Activated naive CD8-positive, alpha-beta T cell treated with anti-CD3 and anti-CD28 coated beads, Interleukin-2, amount 50 U/mL, for 16 hours (primary cell): ENCODE data around the gene FANCC.
"Not testable (repeated sequence)": the region's sequence is repeated elsewhere in the genome, so short reads cannot be mapped to it uniquely, and the experiment has no call there.

Experiments used
- DNase-seq: peaks from one replicate; pipeline ENCODE4 v3.0.0-alpha.2; 2020; ENCODE audit warnings: low read depth, low spot score

FANCC gene

DNA sequence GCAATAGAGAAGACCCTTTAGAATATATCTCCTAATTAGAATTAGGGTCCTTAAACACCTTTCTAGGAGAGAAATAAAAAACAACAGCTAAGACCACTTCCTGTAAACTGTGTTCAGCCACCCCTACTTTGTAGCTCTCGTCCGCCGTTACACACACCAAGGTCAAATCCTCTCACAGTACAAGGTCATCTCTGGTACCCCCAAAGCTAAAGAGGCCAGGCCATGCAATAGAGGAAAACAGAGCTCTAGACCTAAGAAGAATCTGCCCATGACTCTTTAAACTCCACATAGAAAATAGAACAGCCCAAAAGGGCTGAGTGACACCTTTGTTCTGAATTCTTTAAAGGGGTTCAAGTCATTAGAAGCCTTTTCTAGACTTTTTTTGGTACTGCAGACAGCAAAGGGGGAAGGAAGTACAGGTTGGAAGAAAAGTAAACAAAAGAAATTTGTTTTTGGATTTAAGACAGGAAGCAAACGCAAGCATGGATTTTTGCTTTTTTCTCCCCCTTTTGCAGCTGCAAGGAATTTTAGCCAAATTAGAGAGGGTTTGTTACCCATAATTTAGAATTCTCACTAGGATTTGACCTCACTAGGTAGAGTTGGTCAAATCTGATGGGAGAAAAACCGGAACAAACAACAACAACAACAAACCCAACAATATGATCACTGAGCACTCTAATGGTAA lies 13.4 kb upstream of the FANCC start:
- no peak for DNase-seq

DNA sequence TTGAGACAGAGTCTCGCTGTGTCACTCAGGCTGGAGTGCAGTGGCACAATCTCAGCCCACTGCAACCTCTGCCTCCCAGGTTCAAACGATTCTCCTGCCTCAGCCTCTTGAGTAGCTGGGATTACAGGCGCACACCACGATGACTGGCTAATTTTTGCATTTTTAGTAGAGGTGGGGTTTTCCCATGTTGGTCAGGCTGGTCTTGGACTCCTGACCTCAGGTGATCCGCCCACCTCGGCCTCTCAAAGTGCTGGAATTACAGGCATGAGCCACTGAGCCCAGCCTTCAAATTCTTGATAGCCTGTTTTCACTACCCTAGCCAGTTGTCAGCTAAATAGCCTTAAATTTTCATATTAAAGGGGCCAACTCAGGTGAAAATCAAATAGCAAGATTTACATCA lies 11.6 kb upstream of the FANCC start:
- not testable (repeated sequence) for DNase-seq

DNA sequence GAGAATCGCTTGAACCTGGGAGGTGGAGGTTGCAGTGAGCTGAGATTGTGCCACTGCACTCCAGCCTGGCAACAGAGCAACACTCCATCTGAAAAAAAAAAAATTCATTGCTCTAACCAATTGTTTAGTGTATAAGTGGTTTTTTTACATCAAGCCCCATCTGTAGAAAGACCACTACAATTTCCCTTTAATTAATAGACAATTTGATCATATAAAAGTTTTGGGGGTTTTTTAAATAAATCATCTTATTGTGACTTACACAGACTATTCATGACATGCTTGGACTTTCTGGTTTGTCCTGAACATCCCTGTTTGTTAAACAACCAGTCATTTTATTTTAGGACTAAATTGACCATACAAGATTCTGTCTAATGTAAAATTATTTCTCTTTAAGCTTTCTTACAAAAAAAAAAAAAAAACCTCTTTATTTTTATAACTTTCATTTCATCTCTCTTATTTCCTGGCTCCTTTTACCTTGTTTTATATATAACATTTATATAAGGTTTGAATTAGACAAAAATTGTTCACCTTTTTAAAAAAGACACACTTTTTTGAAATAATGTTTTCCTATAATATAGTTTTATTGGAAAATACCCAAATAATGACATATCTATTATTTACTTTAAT lies 9.8 kb upstream of the FANCC start:
- no peak for DNase-seq

DNA sequence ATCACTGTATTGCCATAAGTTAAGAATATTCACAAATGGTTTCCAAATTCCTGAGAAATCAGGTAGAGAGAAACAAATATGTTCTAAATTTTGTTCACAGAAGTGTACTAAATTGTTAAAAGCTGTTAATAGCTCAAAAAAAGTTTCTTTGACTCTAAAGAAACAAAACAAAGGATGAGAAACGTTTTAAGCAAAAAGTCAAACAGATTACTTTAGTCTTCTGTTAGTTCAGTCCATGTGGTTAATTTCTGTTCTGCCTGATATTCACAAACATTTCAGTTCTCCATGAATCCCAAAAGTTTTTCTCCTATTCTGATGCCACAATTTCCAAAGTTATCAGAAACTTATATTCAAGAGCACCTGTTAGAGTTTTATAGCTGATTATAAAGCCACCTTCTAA lies 7.7 kb upstream of the FANCC start:
- no peak for DNase-seq

DNA sequence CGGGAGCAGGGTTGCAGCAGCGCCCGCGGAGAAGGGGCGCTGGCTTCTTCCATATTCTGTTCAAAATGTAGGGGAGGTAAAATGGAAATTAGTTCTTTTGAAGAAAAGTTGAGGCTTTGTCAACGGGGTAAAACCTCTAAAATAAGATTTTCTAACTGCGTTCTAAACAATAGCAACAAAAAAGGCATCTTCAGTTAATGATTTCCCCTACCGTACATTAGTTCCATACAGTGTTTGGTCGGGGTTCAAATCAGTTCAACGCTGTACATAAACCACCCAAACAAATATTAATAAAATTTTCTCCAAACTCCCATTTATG lies 343 bp upstream of the FANCC start:
- DNase-seq, result no peak

DNA sequence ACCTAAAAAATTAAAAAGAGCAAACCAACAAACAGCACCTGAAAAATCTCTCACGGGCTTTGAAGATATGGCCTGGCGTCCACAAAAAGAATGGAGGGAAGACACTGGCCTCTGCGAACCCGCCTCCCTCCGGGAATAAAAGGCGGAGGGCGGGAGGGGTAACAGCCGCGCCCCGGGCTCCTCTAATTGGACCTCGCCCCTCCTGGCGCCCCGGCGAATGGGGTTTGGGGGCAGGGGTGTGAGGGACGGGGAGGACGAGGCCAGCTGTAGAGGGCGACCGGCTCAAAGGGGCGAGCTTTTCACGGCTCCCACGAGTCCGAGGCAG lies 753 bp downstream of the FANCC start:
- DNase-seq, result no peak

DNA sequence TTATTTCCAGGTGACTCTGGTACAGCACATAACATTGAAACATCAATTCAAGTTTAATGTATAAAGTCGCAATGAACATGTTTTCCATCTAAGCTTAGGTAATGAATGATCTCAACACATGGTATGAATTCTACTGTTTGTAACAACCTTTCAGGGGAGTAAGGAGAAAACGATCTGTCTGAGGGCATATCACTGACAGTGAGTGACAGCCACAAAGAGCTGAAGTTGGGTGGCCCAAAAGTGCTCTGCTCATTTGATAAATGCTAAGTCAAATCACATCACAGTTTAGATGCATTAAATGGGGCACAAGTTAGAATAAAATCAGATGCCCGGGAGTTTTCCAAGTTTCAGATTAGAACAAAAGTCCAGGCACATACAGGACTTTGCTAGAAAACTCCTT lies 1.2 kb downstream of the FANCC start:
- DNase-seq, result no peak

DNA sequence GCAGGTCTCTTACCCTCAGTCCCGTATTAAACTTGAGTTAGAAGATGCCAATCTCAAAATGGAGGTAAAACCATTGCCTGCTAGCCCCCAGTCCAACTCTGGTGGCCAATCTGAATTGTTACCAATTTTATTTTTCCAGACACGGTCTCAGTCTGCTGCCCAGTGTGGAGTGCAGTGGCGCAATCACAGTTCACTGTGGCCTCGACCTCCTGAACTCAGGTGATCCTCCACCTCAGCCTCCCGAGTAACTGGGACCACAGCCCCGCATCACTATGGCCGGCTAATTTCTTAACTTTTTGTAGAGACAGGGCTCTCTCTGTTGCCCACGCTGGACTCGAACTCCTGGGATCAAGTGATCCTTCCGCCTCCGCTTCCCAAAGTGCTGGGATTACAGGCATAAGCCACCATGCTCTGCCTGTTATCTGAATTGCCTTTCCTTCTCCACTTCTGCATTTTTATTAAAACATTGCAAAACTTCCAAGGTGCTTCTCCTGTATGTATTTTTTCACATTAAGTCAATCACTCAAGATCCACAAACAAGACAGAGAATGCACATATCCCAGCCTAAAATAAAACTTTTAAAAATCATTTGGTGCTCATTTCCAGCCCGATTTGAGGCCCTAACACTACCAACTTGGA lies 2.3 kb downstream of the FANCC start:
- DNase-seq, result no peak

DNA sequence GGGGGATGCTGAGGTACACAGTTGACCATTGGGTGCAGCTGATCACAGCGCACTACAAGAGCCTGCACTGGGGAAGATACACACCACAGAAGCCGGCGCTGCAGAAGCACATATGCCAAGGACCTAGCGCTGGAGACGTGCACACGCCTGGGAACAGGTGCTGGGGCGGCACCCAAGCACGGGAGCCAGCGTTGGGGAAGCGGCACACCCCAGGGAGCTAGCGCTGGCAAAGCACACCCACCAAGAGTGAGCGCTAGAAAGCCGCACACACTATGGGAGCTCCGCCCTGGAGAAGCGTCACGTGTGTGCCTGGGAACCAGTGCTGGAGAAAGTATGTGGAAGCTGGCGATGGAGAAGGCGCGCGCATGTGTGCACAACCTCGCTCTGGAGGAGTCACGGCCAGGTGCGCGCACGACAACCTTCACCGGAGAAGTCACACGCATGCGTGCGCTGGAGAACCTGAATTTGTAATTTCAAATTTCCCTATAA lies 4.5 kb downstream of the FANCC start:
- DNase-seq, result no peak

DNA sequence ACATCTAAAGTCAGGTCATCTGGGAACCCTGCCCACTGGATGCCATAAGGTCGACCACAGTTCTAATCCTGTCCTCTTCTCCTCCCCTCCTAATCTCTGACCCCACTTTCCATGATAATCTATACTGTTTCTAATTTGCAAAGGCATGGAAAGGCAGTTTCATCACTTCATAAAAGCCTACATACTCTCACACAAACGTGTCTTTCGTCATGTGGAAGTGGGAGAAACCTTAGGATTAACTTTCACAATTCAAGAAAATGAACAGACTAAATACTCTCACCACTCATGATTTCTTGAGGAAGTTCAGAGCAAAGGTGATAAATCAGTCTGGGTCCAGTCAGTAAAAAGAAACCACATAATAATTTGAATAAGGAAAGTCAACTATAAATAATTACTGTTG lies 5.5 kb downstream of the FANCC start:
- DNase-seq, result no peak

DNA sequence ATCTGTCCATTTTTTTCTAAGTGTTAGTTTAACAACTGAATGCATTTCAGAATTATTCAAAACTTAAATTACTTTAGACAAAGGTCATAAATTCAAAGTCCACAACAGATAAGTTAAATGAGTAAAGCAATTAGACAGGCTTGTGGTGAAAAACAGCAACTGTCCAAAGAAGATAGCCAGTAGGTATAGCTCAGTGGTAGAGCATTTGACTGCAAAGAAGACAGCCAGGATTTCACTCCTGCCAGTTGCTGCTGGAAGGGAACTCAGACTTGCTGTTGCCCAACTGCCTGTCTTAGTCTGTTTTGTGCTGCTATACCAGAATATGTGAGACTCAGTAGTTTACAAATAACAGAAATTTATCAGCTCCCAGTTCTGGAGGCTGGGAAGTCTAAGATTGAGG lies 10.0 kb downstream of the FANCC start:
- DNase-seq, result no peak

DNA sequence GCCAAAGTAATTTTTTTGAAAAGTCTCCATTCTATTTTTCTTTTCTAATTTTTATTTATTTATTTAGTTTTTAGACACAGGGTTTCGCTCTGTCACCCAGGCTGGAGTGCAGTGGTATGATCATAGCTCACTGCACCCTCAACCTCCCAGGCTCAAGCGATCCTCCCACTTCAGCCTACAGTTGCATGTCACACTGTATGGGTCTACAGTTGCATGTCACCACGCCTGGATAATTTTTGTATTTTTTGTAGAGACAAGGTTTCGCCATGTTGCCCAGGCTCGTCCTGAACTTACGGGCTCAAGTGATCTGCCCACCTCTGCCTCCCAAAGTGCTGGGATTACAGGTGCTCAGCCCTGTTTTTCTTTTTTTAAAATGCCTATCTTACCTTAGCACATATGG lies 10.7 kb downstream of the FANCC start:
- DNase-seq, result no peak

DNA sequence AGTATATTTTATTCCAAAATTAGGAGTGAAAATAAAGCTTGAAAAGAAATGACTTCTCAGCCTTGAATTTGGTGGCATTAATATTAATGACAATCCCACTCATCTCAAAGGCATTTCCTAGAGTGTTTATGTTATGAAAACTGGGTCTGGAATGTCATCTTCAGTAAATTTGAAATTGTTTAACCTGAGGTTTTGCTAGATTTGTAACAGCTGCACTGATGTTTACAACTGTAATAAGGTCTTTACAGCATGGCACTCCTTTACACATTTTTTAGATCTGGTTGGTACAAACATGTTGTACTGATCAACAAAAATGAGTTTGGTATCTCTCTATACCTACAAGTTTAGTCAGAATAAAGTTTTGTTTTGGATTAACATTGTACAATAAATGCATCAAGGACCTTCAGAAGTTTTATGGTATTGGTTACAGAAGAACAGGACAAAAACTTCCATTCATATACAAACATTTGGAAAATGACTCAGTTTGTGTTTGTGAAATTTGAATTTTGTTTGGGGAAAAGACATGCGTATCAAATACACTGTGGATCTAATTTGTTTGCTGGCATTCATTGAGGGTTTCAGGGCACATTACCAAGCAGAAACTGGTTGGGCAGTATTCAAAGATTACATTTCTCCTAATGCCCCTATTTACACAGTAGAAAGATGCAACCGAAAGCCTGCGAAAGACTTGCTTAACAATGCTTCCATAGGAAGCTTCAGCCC lies 11.6 kb downstream of the FANCC start:
- no peak for DNase-seq

DNA sequence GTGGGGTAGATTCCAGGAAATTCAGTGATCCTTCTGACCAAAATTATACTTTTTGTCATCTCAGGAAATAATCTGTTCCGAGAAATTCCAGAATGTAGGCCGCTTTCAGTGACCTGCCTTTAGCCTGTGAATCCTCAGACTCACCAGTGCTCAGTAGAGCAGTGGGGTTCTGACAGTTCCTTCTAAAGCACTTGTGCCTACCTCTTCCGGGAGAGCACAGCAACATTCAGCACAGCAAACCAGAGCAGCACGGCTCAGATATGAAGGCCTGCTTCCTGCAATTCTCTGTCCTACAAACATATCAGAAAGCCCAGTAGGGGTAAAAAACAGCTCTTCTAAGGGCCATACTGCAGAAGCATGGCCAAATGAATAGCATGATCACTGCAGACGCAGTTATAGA lies 15.0 kb downstream of the FANCC start:
- no peak for DNase-seq

DNA sequence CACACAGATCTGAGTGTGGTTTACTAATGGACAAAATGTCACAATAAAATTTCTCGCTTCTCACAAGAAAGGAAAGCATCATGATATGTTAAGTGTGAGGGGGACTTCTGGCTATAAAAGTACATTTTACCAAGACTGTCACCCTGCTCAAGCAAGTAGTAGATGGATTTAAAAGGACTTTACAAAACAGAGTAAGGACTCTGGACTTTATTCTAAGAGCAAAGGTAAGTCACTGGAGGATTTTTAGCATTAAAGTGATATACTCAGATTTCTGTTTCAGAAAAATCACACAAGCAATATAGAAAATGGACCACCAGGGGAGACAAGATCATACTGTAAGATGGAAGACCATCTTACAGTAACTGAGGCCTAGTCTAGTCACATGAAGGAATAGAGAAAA lies 19.7 kb downstream of the FANCC start:
- no peak for DNase-seq

DNA sequence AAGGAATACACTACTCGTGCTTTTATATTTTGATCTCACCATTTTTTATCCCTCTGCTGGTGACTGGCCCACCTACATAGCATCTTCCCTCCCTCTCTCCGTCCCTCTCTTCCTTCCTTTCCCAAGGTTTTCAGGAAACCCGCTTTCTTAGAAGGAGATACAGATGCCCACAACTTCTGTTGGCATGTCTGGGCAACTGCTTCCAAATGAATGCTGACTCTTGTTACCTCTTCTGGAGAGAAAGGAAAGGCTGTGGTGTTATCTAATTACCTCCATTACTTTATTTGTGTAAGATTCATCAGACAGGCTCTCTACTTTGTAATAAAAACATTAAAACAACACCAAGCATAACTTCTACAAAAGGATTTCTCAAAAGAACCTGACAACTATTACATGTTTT lies 20.2 kb downstream of the FANCC start:
- no peak for DNase-seq

DNA sequence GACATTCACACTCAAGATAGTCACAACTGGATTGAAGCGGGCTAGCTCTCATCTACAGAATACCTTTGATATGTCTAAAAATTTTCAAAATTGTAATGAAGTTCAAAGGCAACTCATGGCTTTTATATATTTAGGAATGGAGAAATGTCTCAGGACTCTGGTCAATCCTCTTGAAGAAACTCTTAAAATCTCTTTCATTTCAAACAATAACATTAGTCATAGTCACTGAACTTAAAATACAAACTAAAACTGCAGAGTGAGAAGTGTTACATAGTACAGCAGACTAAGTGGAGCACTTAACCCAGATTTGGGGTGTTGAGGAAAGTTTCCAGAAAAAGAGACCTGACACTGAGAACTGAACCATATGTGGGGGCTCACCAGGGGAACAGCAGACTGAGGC lies 20.7 kb downstream of the FANCC start:
- no peak for DNase-seq

DNA sequence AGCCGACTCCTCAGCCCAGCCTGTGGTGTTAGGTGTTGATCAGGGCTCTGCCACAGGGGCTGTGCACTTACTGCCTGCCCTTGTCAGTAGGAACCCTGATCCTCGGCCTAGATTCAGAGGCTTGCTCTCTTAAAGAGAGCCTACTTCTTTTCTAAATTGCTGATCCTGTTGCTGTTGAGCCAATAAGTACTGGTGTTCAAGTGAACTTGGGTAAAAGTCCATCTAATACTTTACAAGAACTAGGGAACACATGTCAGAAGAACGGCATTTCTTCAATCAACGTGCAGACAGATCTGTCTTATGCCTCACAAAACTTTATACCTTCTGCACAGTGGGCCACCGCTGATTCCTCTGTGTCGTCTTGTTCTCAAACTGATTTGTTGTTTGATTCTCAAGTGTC lies 24.2 kb downstream of the FANCC start:
- DNase-seq, result not testable (repeated sequence)

DNA sequence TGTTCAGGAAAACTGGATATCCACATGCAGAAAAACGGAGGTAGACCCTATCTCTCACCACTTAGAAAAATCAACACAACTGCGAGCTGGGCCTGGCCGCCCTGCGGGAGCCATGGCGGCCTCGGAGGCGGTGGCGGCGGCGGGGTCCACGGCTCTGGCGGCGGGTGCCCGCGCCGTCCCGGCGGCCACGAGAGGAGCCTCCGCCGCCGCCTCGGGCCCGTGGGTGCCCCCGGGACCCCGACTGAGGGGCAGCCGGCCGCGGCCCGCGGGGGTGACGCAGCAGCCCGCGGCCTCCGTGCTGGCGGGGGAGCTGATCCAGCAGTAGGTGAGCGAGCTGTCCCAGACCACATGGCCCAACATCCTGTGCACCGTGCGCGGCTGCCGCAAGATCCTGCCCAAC lies 25.3 kb downstream of the FANCC start:
- no peak for DNase-seq

DNA sequence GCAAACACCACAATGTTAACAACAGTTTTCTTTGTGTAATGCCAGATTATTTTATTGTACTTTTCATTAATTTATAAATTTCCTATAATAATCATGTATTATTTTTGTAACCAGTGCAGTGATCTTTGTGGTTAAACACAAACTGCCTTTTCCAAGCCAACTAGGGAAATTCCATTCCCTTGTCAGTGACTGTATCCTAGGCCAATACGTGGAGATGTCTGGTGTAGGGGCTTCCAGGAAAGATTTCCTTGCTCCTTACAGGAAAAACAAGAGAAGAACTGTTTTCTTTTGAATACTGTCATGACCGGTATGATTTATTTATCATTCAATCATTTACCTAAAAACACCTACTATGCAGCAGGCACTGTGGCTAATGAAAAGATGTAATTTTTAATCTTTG lies 31.4 kb downstream of the FANCC start:
- DNase-seq, result no peak

DNA sequence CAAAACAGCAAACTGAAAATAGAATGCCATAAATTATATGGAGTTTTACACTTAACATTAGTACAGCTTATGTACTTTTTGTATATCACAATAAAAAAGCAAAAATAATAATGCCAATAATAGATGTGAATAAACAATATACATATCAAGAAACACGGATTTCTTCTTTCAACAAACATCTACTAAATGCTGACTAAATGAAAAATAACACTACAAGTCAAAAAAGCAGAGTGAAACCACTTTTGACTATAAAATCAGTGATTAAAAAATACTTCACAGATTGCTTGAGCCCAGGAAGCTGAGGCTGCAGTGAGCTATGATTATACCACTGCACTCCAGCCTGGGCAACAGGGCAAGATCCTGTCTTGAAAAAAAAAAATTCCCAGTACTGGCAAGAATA lies 32.2 kb downstream of the FANCC start:
- DNase-seq, result no peak

DNA sequence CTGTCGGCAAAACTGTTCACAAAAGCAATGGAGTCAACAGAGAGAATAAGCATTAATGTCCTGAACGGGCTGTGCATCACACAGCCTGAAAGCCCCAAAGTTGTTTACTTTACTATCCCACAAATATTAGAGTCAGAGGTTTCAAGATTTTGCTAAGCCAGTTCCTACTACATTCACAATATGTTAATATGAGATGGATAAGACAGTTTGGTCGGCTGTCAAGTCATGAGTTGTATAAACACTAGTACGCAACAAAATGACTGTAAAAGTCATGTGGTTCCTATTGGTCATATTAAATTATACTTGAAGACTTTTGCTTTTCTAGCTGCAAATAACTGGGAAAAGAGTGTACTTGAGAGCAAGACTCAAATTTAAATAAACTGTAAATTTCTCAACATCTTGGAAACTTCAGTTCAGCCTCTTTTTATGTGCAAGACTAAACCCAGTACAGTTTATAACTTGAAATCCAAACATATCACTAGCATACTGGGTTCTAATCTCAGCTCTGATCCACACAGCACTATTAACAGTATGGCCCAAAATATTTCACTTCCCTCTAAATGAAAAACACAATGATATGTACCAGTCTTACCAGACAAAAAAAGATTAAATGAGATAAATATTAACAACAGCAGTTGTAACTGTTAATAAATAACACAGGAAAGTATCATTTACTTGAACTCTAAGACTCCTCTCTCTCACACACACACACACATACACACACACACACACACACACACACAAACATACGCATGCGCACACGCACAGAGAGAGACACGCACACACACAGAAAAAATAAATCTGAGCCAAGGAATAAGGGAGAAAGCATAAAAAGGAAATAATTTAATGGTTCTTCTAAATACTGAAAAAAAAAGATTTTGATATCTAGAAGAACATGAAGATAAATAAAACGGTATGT lies 33.1 kb downstream of the FANCC start:
- no peak for DNase-seq
